ENCODE results near the gene REXO1. TPM values are rescaled to one million over a fixed set of nuclear protein-coding genes. Genes with fewer than 3 reads are reported as not detected.

REXO1 gene
- total RNA-seq, 1 donor from 2014 or later, result 2.4 TPM

GRCh38 chr19:1868971-1869370 is 20.7 kb upstream of the REXO1 start:
- TF ChIP-seq CTCF (IDR thresholded peaks at IDR 0.05; ENCODE audit: insufficient read depth, low read length, severe bottlenecking), result no peak
- DNase-seq (ENCODE audit: low read depth) (no peak), FAIRE-seq (no peak)
- Histone ChIP-seq H3K4me3 (ENCODE audit: low read depth, low read length) (no peak overlapping the region), H3K36me3 (ENCODE audit: control insufficient read depth, insufficient read depth, low read length) (no peaks in the 10 kb centered on the region), H3K27me3 (ENCODE audit: control insufficient read depth, insufficient read depth, low read length) (no peaks in the 10 kb centered on the region)

- no peaks in the 10 kb centered on the region for H3K27me3 ChIP-seq (ENCODE audit: control insufficient read depth, insufficient read depth, low read length)
- no peak for DNase-seq (ENCODE audit: low read depth)
- no peak for TF ChIP-seq CTCF (IDR thresholded peaks at IDR 0.05; ENCODE audit: insufficient read depth, low read length, severe bottlenecking)
- H3K36me3 ChIP-seq (ENCODE audit: control insufficient read depth, insufficient read depth, low read length), result no peaks in the 10 kb centered on the region
- H3K4me3 ChIP-seq (ENCODE audit: low read depth, low read length), result no peak overlapping the region
- FAIRE-seq, result no peak
Measured at GRCh38 chr19:1867349-1867724, 19.1 kb upstream of the REXO1 start.

- Histone ChIP-seq H3K36me3 (ENCODE audit: control insufficient read depth, insufficient read depth, low read length) (no peaks in the 10 kb centered on the region), H3K27me3 (ENCODE audit: control insufficient read depth, insufficient read depth, low read length) (no peaks in the 10 kb centered on the region), H3K4me3 (ENCODE audit: low read depth, low read length) (no peak overlapping the region)
- no peak for DNase-seq (ENCODE audit: low read depth)
- no peak for FAIRE-seq
- TF ChIP-seq CTCF (IDR thresholded peaks at IDR 0.05; ENCODE audit: insufficient read depth, low read length, severe bottlenecking), result no peak
Measured at GRCh38 chr19:1866693-1867348, 18.5 kb upstream of the REXO1 start.

- H3K27me3 ChIP-seq (ENCODE audit: control insufficient read depth, insufficient read depth, low read length), result no peaks in the 10 kb centered on the region
- peak overlapping the region; percentile 80 for H3K4me3 ChIP-seq (ENCODE audit: low read depth, low read length)
- DNase-seq (ENCODE audit: low read depth), result no peak
- TF ChIP-seq CTCF (IDR thresholded peaks at IDR 0.05; ENCODE audit: insufficient read depth, low read length, severe bottlenecking), result no peak
- peak; percentile 7 for FAIRE-seq
- no peaks in the 10 kb centered on the region for H3K36me3 ChIP-seq (ENCODE audit: control insufficient read depth, insufficient read depth, low read length)
Measured at GRCh38 chr19:1865172-1866010, 17.1 kb upstream of the REXO1 start.

- Histone ChIP-seq H3K27me3 (ENCODE audit: control insufficient read depth, insufficient read depth, low read length) (no peaks in the 10 kb centered on the region), H3K4me3 (ENCODE audit: low read depth, low read length) (peak overlapping the region; percentile 80), H3K36me3 (ENCODE audit: control insufficient read depth, insufficient read depth, low read length) (no peaks in the 10 kb centered on the region)
- FAIRE-seq, result no peak
- peak; percentile 91 for TF ChIP-seq CTCF (IDR thresholded peaks at IDR 0.05; ENCODE audit: insufficient read depth, low read length, severe bottlenecking)
- no peak for DNase-seq (ENCODE audit: low read depth)
Measured at GRCh38 chr19:1864480-1865171, 16.3 kb upstream of the REXO1 start.

Measured in bronchial epithelial cell (primary cell).